Adipocyte (in vitro differentiated cells): ENCODE results near the gene TMEM187.

Experiments
- DNase-seq: peaks from one replicate; pipeline ENCODE4 v3.0.0-alpha.2; 2015; ENCODE audit warnings: low read depth
- H3K27me3 ChIP-seq: replicated peaks from 2 replicates; pipeline ENCODE4 v1.7.0; 2013; ENCODE audit warnings: mild to moderate bottlenecking, low read length, moderate library complexity; ENCODE audit not compliant: control insufficient read depth, insufficient read depth
- H3K36me3 ChIP-seq: 2 replicates; pipeline ENCODE4 v1.7.0; 2013; ENCODE audit warnings: low read length, mild to moderate bottlenecking, moderate library complexity; ENCODE audit not compliant: control insufficient read depth, insufficient read depth, severe bottlenecking
- H3K4me1 ChIP-seq: 2 replicates; pipeline ENCODE4 v1.7.0; 2013; ENCODE audit warnings: mild to moderate bottlenecking, low read length, moderate library complexity; ENCODE audit not compliant: control insufficient read depth, insufficient read depth
- H3K4me3 ChIP-seq: 2 replicates; pipeline ENCODE4 v1.7.0; 2013; ENCODE audit warnings: mild to moderate bottlenecking, low read length, moderate library complexity
- H3K9ac ChIP-seq: 2 replicates; pipeline ENCODE4 v1.7.0; 2013; ENCODE audit warnings: mild to moderate bottlenecking, low read length, moderate library complexity
- H3K9me3 ChIP-seq: 2 replicates; pipeline ENCODE4 v1.7.0; 2013; ENCODE audit warnings: mild to moderate bottlenecking, low read length, moderate library complexity; ENCODE audit not compliant: control insufficient read depth

Gene TMEM187

GRCh38 chrX:153948847-153949805, 23.4 kb upstream of the TMEM187 start:
- DNase-seq, result no peak
- Histone ChIP-seq H3K27me3 (peaks cover 2% of the 10 kb centered on the region), H3K9me3 (no peaks in the 10 kb centered on the region), H3K4me1 (no peaks in the 10 kb centered on the region), H3K36me3 (peaks cover 60% of the 10 kb centered on the region), H3K9ac (no peak overlapping the region), H3K4me3 (no peak overlapping the region)

- H3K4me3 ChIP-seq, result no peak overlapping the region
- peaks cover 70% of the 10 kb centered on the region for H3K36me3 ChIP-seq
- no peaks in the 10 kb centered on the region for H3K9me3 ChIP-seq
- no peaks in the 10 kb centered on the region for H3K27me3 ChIP-seq
- DNase-seq, result no peak
- H3K4me1 ChIP-seq, result no peaks in the 10 kb centered on the region
- H3K9ac ChIP-seq, result no peak overlapping the region
Observed at GRCh38 chrX:153950127-153950526, 22.4 kb upstream of the TMEM187 start.

GRCh38 chrX:153951683-153952372, 20.7 kb upstream of the TMEM187 start:
- Histone ChIP-seq H3K9ac (no peak overlapping the region), H3K4me1 (no peaks in the 10 kb centered on the region), H3K36me3 (peaks cover 87% of the 10 kb centered on the region), H3K4me3 (no peak overlapping the region), H3K27me3 (no peaks in the 10 kb centered on the region), H3K9me3 (no peaks in the 10 kb centered on the region)
- no peak for DNase-seq

GRCh38 chrX:153952373-153953026, 20.1 kb upstream of the TMEM187 start:
- Histone ChIP-seq H3K4me3 (no peak overlapping the region), H3K9ac (no peak overlapping the region), H3K27me3 (no peaks in the 10 kb centered on the region), H3K36me3 (peaks cover 94% of the 10 kb centered on the region), H3K9me3 (no peaks in the 10 kb centered on the region), H3K4me1 (no peaks in the 10 kb centered on the region)
- no peak for DNase-seq

GRCh38 chrX:153953342-153953830, 19.2 kb upstream of the TMEM187 start:
- H3K9me3 ChIP-seq, result no peaks in the 10 kb centered on the region
- no peak overlapping the region for H3K9ac ChIP-seq
- no peaks in the 10 kb centered on the region for H3K4me1 ChIP-seq
- DNase-seq, result peak; percentile 74
- no peaks in the 10 kb centered on the region for H3K27me3 ChIP-seq
- no peak overlapping the region for H3K4me3 ChIP-seq
- peaks cover 95% of the 10 kb centered on the region for H3K36me3 ChIP-seq

- Histone ChIP-seq H3K27me3 (no peaks in the 10 kb centered on the region), H3K4me3 (no peak overlapping the region), H3K4me1 (no peaks in the 10 kb centered on the region), H3K36me3 (peaks cover 95% of the 10 kb centered on the region), H3K9ac (no peak overlapping the region), H3K9me3 (no peaks in the 10 kb centered on the region)
- no peak for DNase-seq
Observed at GRCh38 chrX:153953892-153954557, 18.5 kb upstream of the TMEM187 start.

- Histone ChIP-seq H3K9me3 (no peaks in the 10 kb centered on the region), H3K36me3 (peaks cover 97% of the 10 kb centered on the region), H3K4me3 (no peak overlapping the region), H3K4me1 (no peaks in the 10 kb centered on the region), H3K9ac (no peak overlapping the region), H3K27me3 (no peaks in the 10 kb centered on the region)
- DNase-seq, result no peak
Observed at GRCh38 chrX:153954558-153955227, 17.9 kb upstream of the TMEM187 start.

GRCh38 chrX:153955228-153955732, 17.3 kb upstream of the TMEM187 start:
- Histone ChIP-seq H3K9me3 (no peaks in the 10 kb centered on the region), H3K9ac (no peak overlapping the region), H3K4me3 (no peak overlapping the region), H3K36me3 (peaks cover 97% of the 10 kb centered on the region), H3K4me1 (no peaks in the 10 kb centered on the region), H3K27me3 (no peaks in the 10 kb centered on the region)
- no peak for DNase-seq

- H3K9me3 ChIP-seq, result no peaks in the 10 kb centered on the region
- peaks cover 97% of the 10 kb centered on the region for H3K36me3 ChIP-seq
- H3K9ac ChIP-seq, result no peak overlapping the region
- no peak overlapping the region for H3K4me3 ChIP-seq
- no peak for DNase-seq
- no peaks in the 10 kb centered on the region for H3K4me1 ChIP-seq
- no peaks in the 10 kb centered on the region for H3K27me3 ChIP-seq
Observed at GRCh38 chrX:153956044-153956907, 16.3 kb upstream of the TMEM187 start.

GRCh38 chrX:153957224-153957623, 15.3 kb upstream of the TMEM187 start:
- Histone ChIP-seq H3K27me3 (no peaks in the 10 kb centered on the region), H3K4me3 (no peak overlapping the region), H3K4me1 (no peaks in the 10 kb centered on the region), H3K9me3 (no peaks in the 10 kb centered on the region), H3K9ac (no peak overlapping the region), H3K36me3 (peaks cover 97% of the 10 kb centered on the region)
- DNase-seq, result no peak
